ENCODE data around the gene HSDL2.

DNA sequence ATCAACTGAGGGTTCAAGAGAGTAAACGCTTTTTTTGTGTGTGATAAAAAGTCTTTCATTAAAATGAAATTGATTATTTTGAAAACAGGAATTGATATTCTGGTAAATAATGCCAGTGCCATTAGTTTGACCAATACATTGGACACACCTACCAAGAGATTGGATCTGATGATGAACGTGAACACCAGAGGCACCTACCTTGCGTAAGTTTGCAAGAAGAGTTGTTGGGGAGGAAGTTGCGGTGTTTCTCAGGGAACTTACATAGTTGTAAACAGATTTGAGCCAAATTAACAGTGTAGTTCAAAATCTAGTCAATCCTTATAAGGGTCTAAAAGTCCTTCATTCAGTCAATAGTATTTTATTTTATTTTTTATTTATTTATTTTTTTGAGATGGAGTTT is 28.9 kb downstream of the HSDL2 start:
- TF ChIP-seq, protein P1, sequence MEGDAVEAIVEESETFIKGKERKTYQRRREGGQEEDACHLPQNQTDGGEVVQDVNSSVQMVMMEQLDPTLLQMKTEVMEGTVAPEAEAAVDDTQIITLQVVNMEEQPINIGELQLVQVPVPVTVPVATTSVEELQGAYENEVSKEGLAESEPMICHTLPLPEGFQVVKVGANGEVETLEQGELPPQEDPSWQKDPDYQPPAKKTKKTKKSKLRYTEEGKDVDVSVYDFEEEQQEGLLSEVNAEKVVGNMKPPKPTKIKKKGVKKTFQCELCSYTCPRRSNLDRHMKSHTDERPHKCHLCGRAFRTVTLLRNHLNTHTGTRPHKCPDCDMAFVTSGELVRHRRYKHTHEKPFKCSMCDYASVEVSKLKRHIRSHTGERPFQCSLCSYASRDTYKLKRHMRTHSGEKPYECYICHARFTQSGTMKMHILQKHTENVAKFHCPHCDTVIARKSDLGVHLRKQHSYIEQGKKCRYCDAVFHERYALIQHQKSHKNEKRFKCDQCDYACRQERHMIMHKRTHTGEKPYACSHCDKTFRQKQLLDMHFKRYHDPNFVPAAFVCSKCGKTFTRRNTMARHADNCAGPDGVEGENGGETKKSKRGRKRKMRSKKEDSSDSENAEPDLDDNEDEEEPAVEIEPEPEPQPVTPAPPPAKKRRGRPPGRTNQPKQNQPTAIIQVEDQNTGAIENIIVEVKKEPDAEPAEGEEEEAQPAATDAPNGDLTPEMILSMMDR (conservative IDR thresholded peaks at IDR 0.05; ENCODE audit: low read length) = no peak
- no peak for TF ChIP-seq EZH2phosphoT487 (IDR thresholded peaks at IDR 0.05; ENCODE audit: borderline replicate concordance)

Data from Loucy (cell line).